Prostate gland (tissue), 2 donors: ENCODE results near the gene PTPN13. TPM values are rescaled to one million over a fixed set of nuclear protein-coding genes. Genes with fewer than 3 reads are reported as not detected.
A peak's percentile ranks its signal among the peaks of the same experiment; 100 is the strongest.

Experiments used
- DNase-seq: peaks from one replicate; pipeline ENCODE4 v3.0.0-alpha.2; 2019; ENCODE audit warnings: low spot score
- H3K27ac ChIP-seq, 2 donors: fragments of 200-600 bp; sonication (generic); 2 replicates each; pipeline ENCODE4 v1.5.1; 2017 to 2019
- H3K27me3 ChIP-seq: fragments of 200-600 bp; sonication (generic); replicated peaks from 2 replicates; pipeline ENCODE4 v1.5.1; 2019; ENCODE audit not compliant: insufficient read depth
- H3K36me3 ChIP-seq, 2 donors: fragments of 200-600 bp; sonication (generic); 1 replicate in 1 of 2; 2 replicates in 1 of 2; pipeline versions ENCODE4 v1.5.1 to v1.8.1; 2017 to 2019
- H3K4me1 ChIP-seq: fragments of 200-600 bp; sonication (generic); replicated peaks from 2 replicates; pipeline ENCODE4 v1.5.1; 2019
- H3K4me3 ChIP-seq, 2 donors: fragments of 200-600 bp; sonication (generic); 2 replicates each; pipeline ENCODE4 v1.5.1; 2017 to 2019
- H3K9me3 ChIP-seq: fragments of 200-600 bp; sonication (generic); 2 replicates; pipeline ENCODE4 v1.5.1; 2017
- POLR2A ChIP-seq: fragments of 450-650 bp; IDR thresholded peaks from one replicate; pipeline ENCODE4 v1.6.1; 2016; ENCODE audit warnings: antibody characterized with exemption, mild to moderate bottlenecking
- POLR2AphosphoS5 ChIP-seq: sonication (generic); formaldehyde crosslinking; IDR thresholded peaks from one replicate; pipeline ENCODE4 v1.6.1; 2017; ENCODE audit warnings: antibody characterized with exemption
- WGBS: methylation state at CpG from one replicate; pipeline ENCODE4 v1.1.5; 2018; 5-methylcytosine and 5-hydroxymethylcytosine counted together
- intact Hi-C: fragments of 100-400 bp; cut with DNase I; formaldehyde crosslinking; loops from one replicate; pipeline ENCODE4 v1.14.2; 2022
- total RNA-seq, 2 donors: library from RNA; depleted of rRNA; stranded (reverse); fragments of >200 nt; gene quantifications; one replicate each; pipeline ENCODE4 v1.1.0, GENCODE V29; 2016
- TF ChIP-seq, protein P1 (sequence below), 4 experiments: fragments of 200-600 bp in 2 of 4; fragments of 450-650 bp in 2 of 4; sonication (generic) in 2 of 4; IDR thresholded peaks; 1 replicate in 3 of 4; 2 replicates in 1 of 4; pipeline ENCODE4 v1.5.1; 2016 to 2019; ENCODE audit warnings: antibody characterized with exemption in 4 of 4, mild to moderate bottlenecking in 2 of 4, moderate library complexity in 2 of 4

The PTPN13 gene, protein sequence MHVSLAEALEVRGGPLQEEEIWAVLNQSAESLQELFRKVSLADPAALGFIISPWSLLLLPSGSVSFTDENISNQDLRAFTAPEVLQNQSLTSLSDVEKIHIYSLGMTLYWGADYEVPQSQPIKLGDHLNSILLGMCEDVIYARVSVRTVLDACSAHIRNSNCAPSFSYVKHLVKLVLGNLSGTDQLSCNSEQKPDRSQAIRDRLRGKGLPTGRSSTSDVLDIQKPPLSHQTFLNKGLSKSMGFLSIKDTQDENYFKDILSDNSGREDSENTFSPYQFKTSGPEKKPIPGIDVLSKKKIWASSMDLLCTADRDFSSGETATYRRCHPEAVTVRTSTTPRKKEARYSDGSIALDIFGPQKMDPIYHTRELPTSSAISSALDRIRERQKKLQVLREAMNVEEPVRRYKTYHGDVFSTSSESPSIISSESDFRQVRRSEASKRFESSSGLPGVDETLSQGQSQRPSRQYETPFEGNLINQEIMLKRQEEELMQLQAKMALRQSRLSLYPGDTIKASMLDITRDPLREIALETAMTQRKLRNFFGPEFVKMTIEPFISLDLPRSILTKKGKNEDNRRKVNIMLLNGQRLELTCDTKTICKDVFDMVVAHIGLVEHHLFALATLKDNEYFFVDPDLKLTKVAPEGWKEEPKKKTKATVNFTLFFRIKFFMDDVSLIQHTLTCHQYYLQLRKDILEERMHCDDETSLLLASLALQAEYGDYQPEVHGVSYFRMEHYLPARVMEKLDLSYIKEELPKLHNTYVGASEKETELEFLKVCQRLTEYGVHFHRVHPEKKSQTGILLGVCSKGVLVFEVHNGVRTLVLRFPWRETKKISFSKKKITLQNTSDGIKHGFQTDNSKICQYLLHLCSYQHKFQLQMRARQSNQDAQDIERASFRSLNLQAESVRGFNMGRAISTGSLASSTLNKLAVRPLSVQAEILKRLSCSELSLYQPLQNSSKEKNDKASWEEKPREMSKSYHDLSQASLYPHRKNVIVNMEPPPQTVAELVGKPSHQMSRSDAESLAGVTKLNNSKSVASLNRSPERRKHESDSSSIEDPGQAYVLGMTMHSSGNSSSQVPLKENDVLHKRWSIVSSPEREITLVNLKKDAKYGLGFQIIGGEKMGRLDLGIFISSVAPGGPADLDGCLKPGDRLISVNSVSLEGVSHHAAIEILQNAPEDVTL (N-terminal part only)
- 10 to 100 TPM; 24.6 to 61.2 TPM for total RNA-seq

DNA sequence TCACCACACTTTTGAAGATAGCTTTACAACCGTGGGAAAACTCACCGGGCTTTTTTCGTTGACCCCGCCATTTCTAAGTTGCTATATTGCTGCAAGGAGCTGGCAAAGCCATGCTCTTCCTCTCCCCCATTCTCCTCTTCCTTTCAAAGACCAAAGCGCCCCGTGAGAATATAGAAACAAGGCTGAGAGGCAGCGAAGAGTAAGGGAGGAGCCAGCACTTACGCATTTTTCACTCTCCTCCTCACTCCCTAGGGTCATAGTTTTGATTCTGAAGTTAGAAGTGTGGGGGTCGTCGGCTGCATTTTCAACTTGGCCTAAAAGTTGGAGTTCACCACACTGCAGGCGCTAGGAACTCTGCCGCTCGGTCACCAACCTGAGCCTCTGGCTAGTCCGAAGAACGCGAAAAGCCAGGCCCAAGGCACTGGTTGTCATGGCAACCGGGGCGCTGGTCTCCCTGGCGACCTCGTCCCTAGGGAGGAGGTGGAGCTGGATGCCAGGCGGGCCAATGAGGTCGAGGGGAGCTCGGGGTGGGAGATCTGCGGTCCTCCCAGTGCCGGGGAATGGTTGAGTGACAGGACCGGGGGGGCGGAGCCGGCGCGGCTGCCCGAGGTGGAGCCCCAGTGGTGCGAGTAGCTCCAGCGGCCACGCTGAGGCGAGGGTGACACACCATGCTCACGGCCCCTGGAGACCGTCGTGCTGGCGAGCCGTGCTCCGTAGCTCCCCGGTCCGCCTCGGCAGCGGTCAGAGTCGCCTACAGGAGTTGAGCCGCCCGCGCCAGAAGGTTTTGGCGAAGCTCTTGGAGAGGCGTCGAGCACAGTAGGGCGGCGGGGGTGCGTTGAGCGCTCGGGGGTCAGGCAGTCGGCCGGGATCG, at the start of gene PTPN13:
PTPN13 (plus strand) TSS at position 628 of the 871 bp plus-strand sequence. CDS start 40,942 bp downstream, outside the sequence.
- TF ChIP-seq, protein P1, sequence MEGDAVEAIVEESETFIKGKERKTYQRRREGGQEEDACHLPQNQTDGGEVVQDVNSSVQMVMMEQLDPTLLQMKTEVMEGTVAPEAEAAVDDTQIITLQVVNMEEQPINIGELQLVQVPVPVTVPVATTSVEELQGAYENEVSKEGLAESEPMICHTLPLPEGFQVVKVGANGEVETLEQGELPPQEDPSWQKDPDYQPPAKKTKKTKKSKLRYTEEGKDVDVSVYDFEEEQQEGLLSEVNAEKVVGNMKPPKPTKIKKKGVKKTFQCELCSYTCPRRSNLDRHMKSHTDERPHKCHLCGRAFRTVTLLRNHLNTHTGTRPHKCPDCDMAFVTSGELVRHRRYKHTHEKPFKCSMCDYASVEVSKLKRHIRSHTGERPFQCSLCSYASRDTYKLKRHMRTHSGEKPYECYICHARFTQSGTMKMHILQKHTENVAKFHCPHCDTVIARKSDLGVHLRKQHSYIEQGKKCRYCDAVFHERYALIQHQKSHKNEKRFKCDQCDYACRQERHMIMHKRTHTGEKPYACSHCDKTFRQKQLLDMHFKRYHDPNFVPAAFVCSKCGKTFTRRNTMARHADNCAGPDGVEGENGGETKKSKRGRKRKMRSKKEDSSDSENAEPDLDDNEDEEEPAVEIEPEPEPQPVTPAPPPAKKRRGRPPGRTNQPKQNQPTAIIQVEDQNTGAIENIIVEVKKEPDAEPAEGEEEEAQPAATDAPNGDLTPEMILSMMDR (IDR thresholded peaks at IDR 0.05), result peak in 2 of 4 experiments; percentile 11 to 36
- TF ChIP-seq POLR2A (peak; percentile 96), POLR2AphosphoS5 (peak; percentile 92)
- under 1% methylated on average over 52 of the region's 60 CpGs for WGBS
- Histone ChIP-seq H3K4me1 (no peaks in the 10 kb centered on the region), H3K27ac (peak within 1 kb of the TSS; percentile 85 to 86), H3K36me3 (no peaks in the 10 kb centered on the region), H3K27me3 (no peaks in the 10 kb centered on the region), H3K9me3 (no peaks in the 10 kb centered on the region), H3K4me3 (peak within 1 kb of the TSS; percentile 75 to 78)
- peak; percentile 99 for DNase-seq
- intact Hi-C loops, result loop anchor here (2.0 kb wide), 1 partner anchor 299 kb away; the partner anchor contains the start of gene C4orf36

DNA sequence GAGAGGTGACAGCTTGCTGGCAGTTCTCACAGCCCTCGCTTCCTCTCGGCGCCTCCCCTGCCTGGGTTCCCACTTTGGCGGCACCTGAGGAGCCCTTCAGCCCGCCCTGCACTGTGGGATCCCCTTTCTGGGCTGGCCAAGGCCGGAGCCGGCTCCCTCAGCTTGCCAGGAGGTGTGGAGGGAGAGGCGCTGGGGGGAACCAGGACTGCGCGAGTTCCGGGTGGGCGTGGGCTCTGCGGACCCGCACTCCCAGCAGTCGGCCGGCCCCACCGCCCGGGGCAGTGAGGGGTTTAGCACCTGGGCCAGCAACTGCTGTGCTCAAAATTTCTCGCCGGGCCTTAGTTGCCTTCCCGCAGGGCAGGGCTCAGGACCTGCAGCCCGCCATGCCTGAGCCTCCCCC, 47.0 kb upstream of the PTPN13 start:
- H3K4me3 ChIP-seq, result no peak overlapping the region
- intact Hi-C loops, result no loop called here

DNA sequence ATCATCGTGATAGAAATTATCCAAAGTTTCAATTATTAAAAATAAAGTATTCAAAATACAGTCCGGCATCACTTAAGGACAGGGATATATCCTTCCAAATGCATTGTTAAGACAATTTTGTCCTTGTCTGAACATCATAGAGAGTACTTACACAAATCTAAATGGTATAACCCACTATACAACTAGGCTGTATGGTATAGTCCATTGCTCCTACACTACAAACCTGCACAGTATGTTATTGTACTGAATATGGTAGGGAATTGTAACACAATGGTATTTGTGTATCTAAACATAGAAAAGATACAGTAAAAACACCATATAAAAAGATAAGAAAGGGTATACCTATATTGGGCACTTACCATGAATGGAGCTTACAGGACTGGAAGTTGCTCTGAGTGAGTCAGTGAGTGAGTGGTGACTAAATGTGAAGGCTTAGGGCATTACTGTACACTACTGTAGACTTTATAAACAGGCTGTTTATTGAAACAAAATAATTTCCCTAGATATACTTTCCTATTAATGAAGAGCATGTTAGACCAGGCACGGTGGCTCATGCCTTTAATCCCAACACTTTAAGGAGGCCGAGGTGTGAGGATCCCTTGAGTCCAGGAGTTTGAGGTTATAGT, 44.8 kb upstream of the PTPN13 start:
- H3K9me3 ChIP-seq, result no peaks in the 10 kb centered on the region
- no peaks in the 10 kb centered on the region for H3K36me3 ChIP-seq
- H3K27ac ChIP-seq, result no peak overlapping the region
- WGBS, result 97% methylated on average over 4 of the region's 4 CpGs
- H3K4me1 ChIP-seq, result no peaks in the 10 kb centered on the region
- H3K27me3 ChIP-seq, result no peaks in the 10 kb centered on the region
- intact Hi-C loops, result no loop called here
- no peak overlapping the region for H3K4me3 ChIP-seq
- DNase-seq, result no peak
- TF ChIP-seq, protein P1 (IDR thresholded peaks at IDR 0.05), result no peak
- TF ChIP-seq POLR2AphosphoS5 (no peak), POLR2A (no peak)

More for the DNA sequence above, 47.0 kb upstream of the PTPN13 start:
- H3K27me3 ChIP-seq, result no peaks in the 10 kb centered on the region
- TF ChIP-seq POLR2A (no peak), POLR2AphosphoS5 (no peak)
- DNase-seq, result no peak
- no peaks in the 10 kb centered on the region for H3K36me3 ChIP-seq
- H3K9me3 ChIP-seq, result no peaks in the 10 kb centered on the region
- H3K27ac ChIP-seq, result no peak overlapping the region
- WGBS, result 95% methylated on average over 22 of the region's 22 CpGs
- H3K4me1 ChIP-seq, result no peaks in the 10 kb centered on the region

DNA sequence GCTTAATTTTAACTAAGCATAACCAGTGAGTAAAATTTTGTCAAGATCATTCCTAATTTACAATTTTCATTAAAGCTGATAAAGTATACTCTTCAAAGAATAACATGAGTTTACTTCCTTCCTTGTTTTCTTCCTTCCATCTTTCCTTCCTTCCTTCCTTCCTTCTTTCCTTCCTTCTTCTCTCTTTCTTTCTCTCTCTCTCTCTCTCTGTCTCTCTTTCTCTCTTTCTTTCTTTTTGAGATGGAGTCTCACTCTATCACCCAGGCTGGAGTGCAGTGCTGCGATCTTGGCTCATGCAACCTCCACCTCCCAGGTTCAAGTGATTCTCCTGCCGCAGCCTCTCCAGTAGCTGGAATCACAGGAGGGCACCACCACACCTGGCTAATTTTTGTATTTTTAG, 42.7 kb upstream of the PTPN13 start:
- TF ChIP-seq POLR2AphosphoS5 (no peak), POLR2A (no peak)
- TF ChIP-seq, protein P1 (IDR thresholded peaks at IDR 0.05), result no peak
- WGBS, result 95% methylated on average over 2 of the region's 2 CpGs
- H3K4me1 ChIP-seq, result no peaks in the 10 kb centered on the region
- no peaks in the 10 kb centered on the region for H3K27me3 ChIP-seq
- no peaks in the 10 kb centered on the region for H3K36me3 ChIP-seq
- intact Hi-C loops, result no loop called here
- no peaks in the 10 kb centered on the region for H3K9me3 ChIP-seq
- no peak overlapping the region for H3K4me3 ChIP-seq
- no peak for DNase-seq
- no peak overlapping the region for H3K27ac ChIP-seq
